DND-41 (cell line): ENCODE data around the gene RTN4RL1.

Source experiments
- CTCF ChIP-seq: IDR thresholded peaks from 2 replicates; pipeline ENCODE4 v1.5.1; 2012; ENCODE audit warnings: borderline replicate concordance, low read length, moderate library complexity, mild to moderate bottlenecking; ENCODE audit not compliant: poor library complexity, severe bottlenecking; ENCODE audit errors: extremely low read depth
- EZH2 ChIP-seq: IDR thresholded peaks from 3 replicates; pipeline ENCODE4 v1.6.1; 2012; ENCODE audit warnings: borderline replicate concordance, low read depth, mild to moderate bottlenecking, moderate library complexity, low read length, inconsistent platforms; ENCODE audit not compliant: severe bottlenecking

GRCh38 chr17:1997927-1998742 lies 27.0 kb downstream of the RTN4RL1 start:
- TF ChIP-seq CTCF (no peak), EZH2 (no peak)
